GM18508 (cell line): ENCODE data around the gene DIAPH1.

Source experiments
- ATAC-seq: cut with Tn5 transposase; IDR thresholded peaks from one replicate; pipeline ENCODE4 v1.9.1; 2021; ENCODE audit warnings: moderate number of reproducible peaks; ENCODE audit not compliant: insufficient read depth, unreplicated experiment

The DIAPH1 gene

GRCh38 chr5:141510850-141511601 is 107.8 kb downstream of the DIAPH1 start:
- no peak for ATAC-seq

GRCh38 chr5:141510160-141510559 is 108.6 kb downstream of the DIAPH1 start:
- ATAC-seq, result no peak

- no peak for ATAC-seq
Measured at GRCh38 chr5:141508798-141509611, 109.8 kb downstream of the DIAPH1 start.

GRCh38 chr5:141508440-141508797 is 110.4 kb downstream of the DIAPH1 start:
- ATAC-seq, result no peak

- ATAC-seq, result no peak
Measured at GRCh38 chr5:141507387-141508091, 111.3 kb downstream of the DIAPH1 start.

- no peak for ATAC-seq
Measured at GRCh38 chr5:141506381-141507155, 112.2 kb downstream of the DIAPH1 start.

- no peak for ATAC-seq
Measured at GRCh38 chr5:141504216-141504615, 114.6 kb downstream of the DIAPH1 start.

- ATAC-seq, result no peak
Measured at GRCh38 chr5:141503681-141504080, 115.1 kb downstream of the DIAPH1 start.

- no peak for ATAC-seq
Measured at GRCh38 chr5:141501761-141502160, 117.0 kb downstream of the DIAPH1 start.

- ATAC-seq, result no peak
Measured at GRCh38 chr5:141496038-141496437, 122.8 kb downstream of the DIAPH1 start.

- ATAC-seq, result no peak
Measured at GRCh38 chr5:141495453-141495811, 123.4 kb downstream of the DIAPH1 start.

GRCh38 chr5:141494761-141495452 is 123.9 kb downstream of the DIAPH1 start:
- ATAC-seq, result no peak

GRCh38 chr5:141493500-141494422 is 125.0 kb downstream of the DIAPH1 start:
- ATAC-seq, result no peak

- ATAC-seq, result no peak
Measured at GRCh38 chr5:141492168-141492885, 126.5 kb downstream of the DIAPH1 start.

GRCh38 chr5:141491323-141492167 is 127.3 kb downstream of the DIAPH1 start:
- no peak for ATAC-seq

GRCh38 chr5:141490771-141491170 is 128.0 kb downstream of the DIAPH1 start:
- ATAC-seq, result no peak

- no peak for ATAC-seq
Measured at GRCh38 chr5:141490271-141490670, 128.5 kb downstream of the DIAPH1 start.
